Inferior parietal cortex (tissue), 1 donor: ENCODE data around the gene DDX42.

Experiments
- DNase-seq: peaks from one replicate; pipeline ENCODE4 v3.0.0-alpha.2; 2016; ENCODE audit errors: extremely low spot score

DDX42 gene

GRCh38 chr17:63821804-63822203, 47.8 kb downstream of the DDX42 start:
- DNase-seq: no peak

GRCh38 chr17:63822537-63822936, 48.6 kb downstream of the DDX42 start:
- DNase-seq: no peak

- no peak for DNase-seq
These were observed 49.8 kb downstream of the DDX42 start for GRCh38 chr17:63823659-63824331.

GRCh38 chr17:63824362-63824761, 50.4 kb downstream of the DDX42 start:
- no peak for DNase-seq

- no peak for DNase-seq
These were observed 52.6 kb downstream of the DDX42 start for GRCh38 chr17:63826468-63827001.

GRCh38 chr17:63827002-63827800, 53.2 kb downstream of the DDX42 start, which contains the start of the genes FTSJ3 and PSMC5:
FTSJ3 (minus strand) TSS chr17:63827663; CDS start chr17:63826902, 761 bp downstream.
PSMC5 (plus strand) TSS chr17:63827431; CDS start chr17:63827491, 60 bp downstream.
- DNase-seq: peak; percentile 97

- no peak for DNase-seq
These were observed 53.8 kb downstream of the DDX42 start for GRCh38 chr17:63827801-63828221.

- DNase-seq: no peak
These were observed 55.0 kb downstream of the DDX42 start for GRCh38 chr17:63828936-63829335.

GRCh38 chr17:63830278-63830677, 56.3 kb downstream of the DDX42 start:
- no peak for DNase-seq

GRCh38 chr17:63830904-63831491, 57.0 kb downstream of the DDX42 start:
- DNase-seq: no peak

- DNase-seq: no peak
These were observed 57.5 kb downstream of the DDX42 start for GRCh38 chr17:63831505-63831904.

- no peak for DNase-seq
These were observed 58.0 kb downstream of the DDX42 start for GRCh38 chr17:63832014-63832413.

GRCh38 chr17:63832455-63832854, 58.5 kb downstream of the DDX42 start:
- DNase-seq: no peak

GRCh38 chr17:63833026-63833740, 59.2 kb downstream of the DDX42 start:
- DNase-seq: no peak

GRCh38 chr17:63833741-63834373, 59.9 kb downstream of the DDX42 start:
- no peak for DNase-seq

- peak; percentile 71 for DNase-seq
These were observed 60.6 kb downstream of the DDX42 start for GRCh38 chr17:63834431-63835166.

GRCh38 chr17:63835167-63835720, 61.3 kb downstream of the DDX42 start:
- no peak for DNase-seq

GRCh38 chr17:63836811-63837210, 62.8 kb downstream of the DDX42 start:
- no peak for DNase-seq

GRCh38 chr17:63837480-63837879, 63.5 kb downstream of the DDX42 start:
- no peak for DNase-seq

- no peak for DNase-seq
These were observed 64.1 kb downstream of the DDX42 start for GRCh38 chr17:63837962-63838600.
